ENCODE results near the gene GIGYF2.

GRCh38 chr2:232787806-232788205, 90.7 kb downstream of the GIGYF2 start:
- TF ChIP-seq CTCF (IDR thresholded peaks at IDR 0.05) (no peak), POLR2AphosphoS5 (IDR thresholded peaks at IDR 0.05; ENCODE audit: low read depth, low read length) (no peak), EZH2phosphoT487 (IDR thresholded peaks at IDR 0.05; ENCODE audit: borderline replicate concordance, low read depth) (no peak), USF1 (IDR thresholded peaks at IDR 0.05; ENCODE audit: borderline replicate concordance, low read depth) (no peak), JUND (IDR thresholded peaks at IDR 0.05) (no peak), SMC3 (IDR thresholded peaks at IDR 0.05; ENCODE audit: low read depth, low read length) (no peak), SIN3A (IDR thresholded peaks at IDR 0.05; ENCODE audit: borderline replicate concordance, low read depth, low read length) (no peak), TCF12 (IDR thresholded peaks at IDR 0.05) (no peak), MAX (IDR thresholded peaks at IDR 0.05; ENCODE audit: low read depth) (no peak), YY1 (IDR thresholded peaks at IDR 0.05; ENCODE audit: low read depth) (no peak), FOXM1 (IDR thresholded peaks at IDR 0.05; ENCODE audit: low read depth) (no peak), FOXJ3 (CRISPR knock-in tag; IDR thresholded peaks at IDR 0.05) (no peak), REST (IDR thresholded peaks at IDR 0.05; ENCODE audit: low read depth, low read length) (no peak), EP300 (IDR thresholded peaks at IDR 0.05; ENCODE audit: borderline replicate concordance in 1 of 2, low read depth in 1 of 2, low read length in 1 of 2) (no peak)
